ENCODE results near the gene NEXN.

- no peak for TF ChIP-seq CTCF (conservative IDR thresholded peaks at IDR 0.05; ENCODE audit: low read depth in 2 of 2)
- no peak for TF ChIP-seq JUNB (IDR thresholded peaks at IDR 0.05; ENCODE audit: unreplicated experiment)
Measured at GRCh38 chr1:77850082-77850481, 38.3 kb upstream of the NEXN start.

Data from GM23338 (cell line).